Measurements from ENCODE around the gene BICC1. TPM values are rescaled to one million over a fixed set of nuclear protein-coding genes. Genes with fewer than 3 reads are reported as not detected.

The BICC1 gene
- total and polyA plus RNA-seq, 2 of the 13 experiments (the other 11 are each of a cell fraction or from before 2014, with no cell fraction given) = 0.18 to 1.5 TPM

DNA sequence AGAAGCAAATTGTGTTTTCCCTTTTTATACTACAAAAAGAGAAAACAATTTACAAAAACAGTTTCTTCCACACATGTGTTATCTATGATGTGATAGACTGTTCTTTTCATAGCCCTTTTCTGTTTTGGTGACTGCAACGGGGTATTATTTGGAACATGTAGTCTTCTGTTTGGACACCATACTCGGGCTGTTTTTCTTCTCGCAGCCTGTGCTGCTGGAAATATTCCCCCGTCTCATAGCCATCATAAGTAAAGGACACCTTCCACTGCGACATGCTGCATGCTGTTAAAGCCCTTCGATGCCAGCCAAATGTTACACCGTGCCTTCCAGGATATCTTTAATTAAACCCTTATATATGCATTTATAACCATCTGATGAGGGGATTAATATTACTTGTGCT lies 222.4 kb downstream of the BICC1 start (continued):
- no peak for TF ChIP-seq EHMT2 (IDR thresholded peaks at IDR 0.05; ENCODE audit: borderline replicate concordance, low read depth, low read length)
- TF ChIP-seq HMG20A (CRISPR knock-in tag; IDR thresholded peaks at IDR 0.05; ENCODE audit: borderline replicate concordance) = no peak
- TF ChIP-seq ZNF564 (CRISPR knock-in tag; IDR thresholded peaks at IDR 0.05) = no peak

DNA sequence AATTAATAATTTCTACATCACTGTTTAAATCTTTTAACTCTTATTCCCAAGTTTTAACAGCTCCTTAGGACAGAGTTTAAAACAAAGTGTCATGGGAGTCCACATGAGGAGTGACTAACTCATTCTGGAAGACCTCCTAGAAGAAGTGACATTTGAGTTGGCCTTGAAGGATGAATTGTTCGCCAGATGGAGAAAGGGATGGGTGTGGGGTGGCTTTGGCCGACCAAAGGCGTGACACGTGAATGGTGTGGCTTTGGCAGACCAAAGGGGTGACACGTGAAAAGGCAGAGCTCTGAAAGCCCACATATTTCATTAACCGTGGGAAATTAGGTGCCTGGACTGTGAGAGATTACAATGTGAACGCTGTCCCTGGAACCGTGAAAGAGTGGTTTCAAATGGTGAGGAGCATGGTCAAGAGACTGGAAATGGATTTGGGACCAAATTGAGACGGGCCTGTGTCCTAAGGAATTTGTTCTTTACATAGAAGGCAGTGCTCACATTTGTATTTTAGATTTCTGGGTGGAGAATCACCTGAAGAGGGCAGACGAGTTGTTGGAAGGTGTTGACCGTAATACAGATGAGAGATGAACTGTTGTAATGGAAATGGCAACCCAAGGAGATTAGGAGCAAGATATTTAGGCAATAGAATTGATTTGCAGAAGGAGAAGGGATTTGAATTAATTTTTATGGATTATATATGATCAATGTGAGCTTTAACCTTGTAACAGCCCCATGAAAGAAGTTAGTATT lies 228.1 kb downstream of the BICC1 start:
- Histone ChIP-seq H4K20me1 (ENCODE audit: insufficient read depth, low read length) (no peaks in the 10 kb centered on the region), H3K27ac (ENCODE audit: extremely low read length, insufficient read depth, low read length) (no peak overlapping the region), H3K4me1 (ENCODE audit: insufficient read depth, low read length) (no peaks in the 10 kb centered on the region), H3K36me3 (replicated peaks in 1 of 2; ENCODE audit: control insufficient read depth in 1 of 2, insufficient read depth in 2 of 2, low read length in 2 of 2) (no peaks in the 10 kb centered on the region), H3K79me2 (ENCODE audit: insufficient read depth, low read length) (no peaks in the 10 kb centered on the region), H3K9ac (ENCODE audit: insufficient read depth, low read depth, low read length) (no peak overlapping the region), H3K9me3 (ENCODE audit: low read length) (no peaks in the 10 kb centered on the region), H2AFZ (ENCODE audit: low read length) (no peak overlapping the region), H3K27me3 (ENCODE audit: control insufficient read depth in 1 of 2, insufficient read depth in 2 of 2, low read length in 2 of 2) (no peaks in the 10 kb centered on the region), H3K4me2 (ENCODE audit: low read depth, low read length) (no peak overlapping the region), H3K4me3 (replicated peaks in 1 of 3; ENCODE audit: insufficient read depth in 1 of 3, low read depth in 2 of 3, low read length in 3 of 3) (no peak overlapping the region)
- FAIRE-seq = no peak
- intact Hi-C loops (cut with micrococcal nuclease; ENCODE audit: unreplicated experiment) (no loop called here), in situ Hi-C loops (cut with HindIII; ENCODE audit: extremely low pct_ligation_motif_present, low pct_unique_long_range_greater_than_20kb) (no loop called here)
- DNase-seq (ENCODE audit: low spot score) = no peak
- POLR2A ChIA-PET = no interaction called here
- TF ChIP-seq KDM1A (CRISPR knock-in tag; IDR thresholded peaks at IDR 0.05) (no peak), ZNF33B (CRISPR knock-in tag; IDR thresholded peaks at IDR 0.05) (no peak), ZNF558 (CRISPR knock-in tag; IDR thresholded peaks at IDR 0.05; ENCODE audit: borderline replicate concordance) (no peak), ZNF749 (CRISPR knock-in tag; IDR thresholded peaks at IDR 0.05; ENCODE audit: borderline replicate concordance) (no peak), HOXD1 (CRISPR knock-in tag; IDR thresholded peaks at IDR 0.05) (no peak)
- TF ChIP-seq, protein P1, sequence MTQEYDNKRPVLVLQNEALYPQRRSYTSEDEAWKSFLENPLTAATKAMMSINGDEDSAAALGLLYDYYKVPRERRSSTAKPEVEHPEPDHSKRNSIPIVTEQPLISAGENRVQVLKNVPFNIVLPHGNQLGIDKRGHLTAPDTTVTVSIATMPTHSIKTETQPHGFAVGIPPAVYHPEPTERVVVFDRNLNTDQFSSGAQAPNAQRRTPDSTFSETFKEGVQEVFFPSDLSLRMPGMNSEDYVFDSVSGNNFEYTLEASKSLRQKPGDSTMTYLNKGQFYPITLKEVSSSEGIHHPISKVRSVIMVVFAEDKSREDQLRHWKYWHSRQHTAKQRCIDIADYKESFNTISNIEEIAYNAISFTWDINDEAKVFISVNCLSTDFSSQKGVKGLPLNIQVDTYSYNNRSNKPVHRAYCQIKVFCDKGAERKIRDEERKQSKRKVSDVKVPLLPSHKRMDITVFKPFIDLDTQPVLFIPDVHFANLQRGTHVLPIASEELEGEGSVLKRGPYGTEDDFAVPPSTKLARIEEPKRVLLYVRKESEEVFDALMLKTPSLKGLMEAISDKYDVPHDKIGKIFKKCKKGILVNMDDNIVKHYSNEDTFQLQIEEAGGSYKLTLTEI (CRISPR knock-in tag; conservative IDR thresholded peaks at IDR 0.05) = no peak
- TF ChIP-seq, protein P2, sequence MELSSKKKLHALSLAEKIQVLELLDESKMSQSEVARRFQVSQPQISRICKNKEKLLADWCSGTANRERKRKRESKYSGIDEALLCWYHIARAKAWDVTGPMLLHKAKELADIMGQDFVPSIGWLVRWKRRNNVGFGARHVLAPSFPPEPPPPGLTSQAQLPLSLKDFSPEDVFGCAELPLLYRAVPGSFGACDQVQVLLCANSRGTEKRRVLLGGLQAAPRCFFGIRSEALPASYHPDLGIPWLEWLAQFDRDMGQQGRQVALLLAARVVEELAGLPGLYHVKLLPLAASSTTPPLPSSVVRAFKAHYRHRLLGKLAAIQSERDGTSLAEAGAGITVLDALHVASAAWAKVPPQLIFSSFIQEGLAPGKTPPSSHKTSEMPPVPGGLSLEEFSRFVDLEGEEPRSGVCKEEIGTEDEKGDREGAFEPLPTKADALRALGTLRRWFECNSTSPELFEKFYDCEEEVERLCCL (CRISPR knock-in tag; IDR thresholded peaks at IDR 0.05; ENCODE audit: borderline replicate concordance) = no peak
- TF ChIP-seq, protein P3, sequence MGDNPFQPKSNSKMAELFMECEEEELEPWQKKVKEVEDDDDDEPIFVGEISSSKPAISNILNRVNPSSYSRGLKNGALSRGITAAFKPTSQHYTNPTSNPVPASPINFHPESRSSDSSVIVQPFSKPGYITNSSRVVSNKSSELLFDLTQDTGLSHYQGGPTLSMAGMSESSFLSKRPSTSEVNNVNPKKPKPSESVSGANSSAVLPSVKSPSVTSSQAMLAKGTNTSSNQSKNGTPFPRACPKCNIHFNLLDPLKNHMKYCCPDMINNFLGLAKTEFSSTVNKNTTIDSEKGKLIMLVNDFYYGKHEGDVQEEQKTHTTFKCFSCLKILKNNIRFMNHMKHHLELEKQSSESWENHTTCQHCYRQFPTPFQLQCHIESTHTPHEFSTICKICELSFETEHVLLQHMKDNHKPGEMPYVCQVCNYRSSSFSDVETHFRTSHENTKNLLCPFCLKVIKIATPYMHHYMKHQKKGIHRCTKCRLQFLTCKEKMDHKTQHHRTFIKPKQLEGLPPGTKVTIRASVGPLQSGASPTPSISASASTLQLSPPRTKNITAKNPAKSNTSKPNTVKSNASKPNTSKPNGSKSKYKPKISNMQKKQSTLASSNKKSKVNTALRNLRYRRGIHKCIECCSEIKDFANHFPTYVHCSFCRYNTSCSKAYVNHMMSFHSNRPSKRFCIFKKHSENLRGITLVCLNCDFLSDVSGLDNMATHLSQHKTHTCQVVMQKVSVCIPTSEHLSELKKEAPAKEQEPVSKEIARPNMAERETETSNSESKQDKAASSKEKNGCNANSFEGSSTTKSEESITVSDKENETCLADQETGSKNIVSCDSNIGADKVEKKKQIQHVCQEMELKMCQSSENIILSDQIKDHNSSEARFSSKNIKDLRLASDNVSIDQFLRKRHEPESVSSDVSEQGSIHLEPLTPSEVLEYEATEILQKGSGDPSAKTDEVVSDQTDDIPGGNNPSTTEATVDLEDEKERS (CRISPR knock-in tag; IDR thresholded peaks at IDR 0.05) = no peak
- BruUV-seq (replicated peaks) = no TSS peak
- ATAC-seq = no peak
- CTCF ChIA-PET (ENCODE audit: low intra/inter-chr PET ratio, low total read pairs) = no interaction called here
- WGBS (ENCODE audit: low lambda C conversion rate) = 84% methylated on average over 11 of the region's 11 CpGs
